Activated CD4-positive, alpha-beta T cell treated with anti-CD3 and anti-CD28 coated beads, Interleukin-2, Interleukin-4, amounts not matched to agents 100 ng/mL and 50 ng/mL, durations not matched to agents 16 hours and 8 hours (primary cell): ENCODE data around the gene ARHGAP24.

Source experiments
- DNase-seq: peaks from one replicate; pipeline ENCODE4 v3.0.0-alpha.2; 2020; ENCODE audit warnings: low spot score

ARHGAP24 gene

DNA sequence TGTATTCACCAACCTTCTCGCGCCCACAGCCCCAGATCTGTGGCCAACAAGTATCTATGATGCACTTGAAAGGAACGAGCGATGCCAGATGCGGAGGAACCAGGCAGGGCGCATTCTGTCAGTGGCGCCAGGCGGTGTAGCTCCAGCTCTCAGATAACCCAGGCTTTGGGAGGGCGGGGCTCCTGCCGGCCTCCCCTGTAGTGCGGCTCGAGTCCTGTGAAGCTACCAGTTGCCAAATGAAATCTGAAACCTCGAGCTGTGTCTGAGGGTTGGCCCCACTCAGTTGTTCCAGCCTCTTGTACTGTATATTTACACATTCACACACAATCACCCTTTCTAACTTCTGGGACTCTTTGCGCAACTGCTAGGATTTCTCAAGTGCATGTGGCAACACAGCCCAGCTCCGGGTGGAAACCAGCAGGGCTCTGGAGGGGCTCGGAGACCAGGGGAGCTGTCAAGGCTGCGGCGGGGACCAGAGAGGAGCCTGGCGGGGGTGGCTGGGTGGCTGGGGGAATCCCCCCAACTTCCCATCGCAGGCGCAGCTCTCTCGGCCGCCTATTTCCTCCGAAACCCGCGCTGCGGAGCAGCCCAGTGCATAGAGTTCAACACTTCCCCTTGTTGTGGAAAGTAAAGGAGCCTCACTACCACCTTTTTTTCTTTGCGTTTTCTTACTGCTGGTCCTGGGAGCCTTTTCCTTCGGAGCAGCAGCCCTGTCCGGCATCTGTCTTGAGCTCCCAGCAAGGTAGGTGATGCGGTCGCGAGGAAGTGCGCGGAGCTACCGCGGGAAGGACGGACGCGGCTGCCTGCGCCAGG is at the start of gene ARHGAP24:
Gene ARHGAP24, plus strand, starts transcription at position 333 of the 813 bp plus-strand sequence.
- DNase-seq: peak; percentile 12

DNA sequence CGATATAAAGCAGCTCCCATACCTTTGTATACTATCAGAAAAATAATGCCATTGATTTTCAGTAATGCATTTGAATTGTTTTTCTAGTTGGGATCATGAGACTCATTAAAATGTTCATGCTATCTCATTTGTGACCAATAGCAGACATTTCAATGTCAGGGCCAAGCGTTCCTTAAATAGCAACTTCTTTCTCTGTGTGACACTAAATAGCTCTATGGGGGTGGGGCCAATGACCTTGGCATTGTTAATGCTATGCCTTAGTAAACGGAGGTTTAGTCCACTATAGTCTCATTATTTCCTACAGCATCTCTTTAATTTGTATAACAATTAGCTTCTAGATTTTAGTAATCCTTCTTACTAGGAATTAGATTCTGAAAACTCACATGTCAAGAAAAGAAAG is 48.6 kb upstream of the ARHGAP24 start:
- DNase-seq: no peak

DNA sequence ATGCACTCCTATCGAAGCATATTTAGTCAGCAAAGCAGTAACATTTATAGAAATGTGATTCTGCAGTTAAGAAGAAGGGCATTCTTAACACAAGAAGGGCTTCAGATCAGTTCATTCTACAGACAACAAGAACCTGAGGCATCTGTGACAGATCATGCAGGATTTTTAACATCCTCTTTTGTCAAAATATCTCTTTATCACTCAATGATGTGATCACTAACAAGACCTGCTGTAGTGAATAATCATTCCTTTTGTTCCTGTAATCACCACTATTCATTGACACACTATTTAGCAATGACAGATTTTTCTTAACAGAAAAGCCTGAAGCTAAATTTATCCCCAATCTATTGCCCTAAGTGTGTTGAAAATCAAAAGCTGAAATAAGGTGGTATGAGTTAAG is 47.8 kb upstream of the ARHGAP24 start:
- no peak for DNase-seq

DNA sequence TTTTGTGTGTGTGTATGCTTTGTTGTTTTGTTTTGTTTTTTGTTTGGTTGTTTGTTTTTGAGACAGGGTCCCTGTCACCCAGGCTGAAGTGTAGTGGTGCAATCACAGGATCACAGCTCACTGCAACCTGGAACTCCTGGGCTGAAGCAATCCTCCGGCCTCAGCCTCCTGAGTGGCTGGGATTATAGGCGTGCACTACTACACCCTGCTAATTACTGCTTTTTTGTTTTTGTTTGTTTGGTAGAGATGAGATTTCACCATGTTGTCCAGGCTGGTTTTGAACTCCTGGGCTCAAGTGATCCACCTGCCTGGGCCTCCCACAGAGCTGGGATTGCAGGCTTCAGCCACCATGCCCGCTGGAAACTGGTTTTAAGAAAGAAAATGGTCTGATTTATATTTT is 44.7 kb upstream of the ARHGAP24 start:
- DNase-seq: no peak

DNA sequence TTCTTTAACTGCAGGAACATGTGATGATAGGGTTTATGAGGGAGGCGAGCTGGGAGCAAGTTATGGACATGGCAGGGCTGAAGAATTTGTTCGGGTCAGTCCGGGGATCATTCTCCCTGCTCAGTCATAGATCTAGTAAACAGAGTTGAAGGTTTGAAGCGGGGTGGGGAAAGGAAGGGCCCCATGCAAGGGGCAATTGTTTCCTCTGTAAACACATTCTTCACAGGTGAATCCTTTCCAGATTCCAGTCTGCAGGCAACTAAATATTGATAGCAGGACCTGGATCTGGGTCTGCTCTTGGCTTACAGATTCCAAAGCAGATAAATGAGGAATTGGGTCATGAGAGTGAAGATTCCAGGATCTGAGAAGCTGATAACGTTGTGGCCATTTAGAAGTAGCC is 44.3 kb upstream of the ARHGAP24 start:
- no peak for DNase-seq

DNA sequence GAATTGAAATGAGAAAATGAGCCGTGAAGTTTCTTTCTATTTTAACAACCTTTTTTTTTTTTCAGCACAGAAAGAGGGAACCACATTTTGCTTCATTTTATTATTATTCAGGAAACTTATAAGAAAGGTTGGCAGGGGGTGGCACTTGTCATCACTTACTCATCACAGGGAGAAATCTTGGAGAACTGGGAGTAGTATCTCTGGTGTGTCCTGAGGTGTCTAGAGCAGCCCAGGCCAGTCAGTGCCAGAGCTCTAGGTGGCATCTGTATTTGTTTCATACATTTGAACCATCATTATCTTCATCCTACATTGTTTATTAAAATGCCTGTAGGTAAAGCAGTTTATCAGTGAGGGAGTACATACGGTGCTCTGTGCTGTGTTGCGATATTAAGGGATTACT is 43.8 kb upstream of the ARHGAP24 start:
- DNase-seq: no peak

DNA sequence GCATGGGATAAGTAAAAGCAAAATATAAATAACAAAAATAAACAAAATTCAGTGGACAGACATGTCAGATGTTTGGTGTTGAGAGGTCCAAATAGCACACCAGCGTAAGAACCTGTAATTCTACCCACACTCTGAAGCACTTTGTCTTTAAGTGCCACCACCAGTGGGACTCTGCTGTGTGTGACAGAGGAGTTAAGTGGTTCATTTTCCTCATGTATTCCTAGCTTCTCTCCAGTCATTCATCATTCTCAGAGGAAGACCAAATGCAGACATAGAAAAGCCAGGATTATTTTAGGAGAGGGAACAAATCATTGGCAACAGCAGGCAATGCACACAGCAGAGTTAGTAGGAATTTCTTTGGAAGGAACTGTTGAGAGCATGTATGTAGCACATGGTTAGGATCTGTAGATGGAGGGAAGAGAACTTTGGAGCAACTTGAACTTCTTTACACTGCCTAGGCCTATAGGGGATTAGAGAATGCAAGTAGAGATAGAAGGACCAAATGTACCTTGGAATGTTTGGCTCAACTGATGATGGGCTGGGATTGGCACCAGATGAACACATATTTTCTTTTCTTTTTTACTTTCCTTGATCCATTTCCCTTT is 43.0 kb upstream of the ARHGAP24 start:
- no peak for DNase-seq

DNA sequence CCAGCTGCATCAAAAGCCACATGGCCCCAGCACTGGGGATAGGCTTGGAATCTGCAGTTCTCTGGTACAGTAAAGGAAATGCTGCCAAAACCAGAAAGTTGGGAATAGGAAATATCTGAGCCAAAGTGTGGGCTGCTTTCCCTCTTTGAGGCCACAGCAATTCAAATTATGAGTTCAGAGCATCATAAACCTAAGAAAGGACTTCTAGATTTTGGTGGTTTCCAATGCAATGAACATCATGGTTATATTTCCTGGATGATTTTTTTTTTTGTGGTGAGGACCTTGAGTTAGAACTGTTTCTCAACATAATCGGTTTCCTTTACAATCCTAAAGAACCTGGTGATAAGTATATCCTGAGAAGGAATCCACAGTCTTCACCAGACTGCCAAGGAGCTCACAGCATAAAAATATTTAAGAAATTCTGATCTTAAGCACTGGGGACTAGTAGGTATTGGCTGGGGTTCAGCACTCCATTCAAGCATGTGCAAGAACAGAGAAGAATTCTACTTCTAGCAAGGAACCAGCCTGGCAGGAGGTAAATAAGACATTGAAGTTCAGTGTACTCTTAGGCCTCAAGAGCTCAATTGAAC is 29.8 kb upstream of the ARHGAP24 start:
- no peak for DNase-seq

DNA sequence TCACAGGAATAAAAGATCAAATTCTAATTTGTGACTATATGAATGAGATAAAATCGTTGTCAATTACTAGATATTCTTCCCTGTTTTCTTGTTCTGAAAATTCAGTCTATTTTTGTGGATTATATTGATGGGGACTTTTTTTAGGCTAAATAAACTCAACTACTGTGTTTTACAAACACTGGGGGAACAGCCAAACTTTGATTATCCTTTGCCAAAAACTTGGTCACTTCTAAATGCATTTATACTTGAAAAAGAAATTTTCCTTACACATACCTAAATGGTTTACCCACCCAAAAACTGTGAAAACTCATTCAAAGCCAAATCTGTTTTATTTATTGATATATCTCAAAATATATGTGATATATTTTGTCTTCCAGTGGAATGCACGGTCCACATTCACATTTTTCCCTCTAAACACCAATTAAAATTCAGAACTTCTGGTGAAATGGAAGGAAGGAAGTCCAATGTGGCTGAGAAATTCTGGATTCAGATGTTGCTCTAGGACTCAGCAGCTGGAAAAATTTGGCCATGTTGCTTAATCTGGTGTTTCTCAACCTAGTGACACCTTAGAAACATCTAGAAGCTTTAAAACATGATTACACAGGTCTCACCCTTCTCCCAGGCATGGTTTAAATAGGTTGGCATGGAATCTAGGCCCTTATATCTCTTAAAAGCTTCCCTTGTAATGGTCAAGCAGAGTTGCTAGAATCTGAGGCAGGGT is 28.6 kb upstream of the ARHGAP24 start:
- DNase-seq: no peak

DNA sequence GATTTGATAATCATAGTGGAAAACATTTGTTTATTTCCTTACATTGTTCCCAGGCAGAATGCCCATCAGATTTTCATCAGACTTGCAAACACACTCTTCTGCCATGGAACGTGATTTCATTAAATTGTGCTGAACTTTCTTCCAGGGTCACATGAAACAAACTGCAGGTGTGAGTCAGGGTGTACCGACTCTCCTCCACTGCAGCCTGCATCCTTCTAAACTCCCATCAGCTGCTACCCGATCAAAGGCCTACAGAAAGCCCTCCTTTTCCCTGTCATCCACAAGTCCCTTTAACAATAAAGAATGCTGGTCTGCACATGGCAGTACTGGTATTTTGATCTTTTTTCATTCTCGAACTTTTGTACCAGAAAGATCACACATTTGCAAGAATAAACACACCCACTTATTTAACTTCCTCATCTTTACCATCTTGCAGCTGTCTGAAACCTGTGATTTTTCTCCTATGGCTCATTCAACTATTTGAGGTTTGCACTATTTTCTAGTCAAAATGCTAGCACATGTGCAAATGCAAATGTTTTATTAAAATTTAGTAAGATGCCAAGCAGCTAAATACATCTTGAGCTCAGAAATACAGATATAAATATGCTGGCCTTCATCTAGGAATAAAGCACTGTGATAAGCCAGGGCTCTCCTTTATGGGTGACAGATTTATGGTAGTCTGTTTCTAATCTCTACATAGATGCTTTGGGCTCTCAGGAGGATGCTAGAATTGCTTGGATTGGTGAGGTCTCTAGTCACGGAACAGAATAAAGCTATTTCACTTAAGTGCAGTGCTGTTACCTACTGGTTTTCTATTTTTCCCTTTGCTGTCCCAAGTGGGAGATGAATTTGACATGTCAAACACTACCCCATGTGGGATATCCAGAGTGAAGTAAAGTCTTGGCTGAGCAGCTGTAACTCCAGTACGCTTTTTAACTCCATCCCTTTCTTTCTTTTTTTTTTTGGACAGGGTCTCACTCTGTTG is 25.8 kb upstream of the ARHGAP24 start:
- no peak for DNase-seq

DNA sequence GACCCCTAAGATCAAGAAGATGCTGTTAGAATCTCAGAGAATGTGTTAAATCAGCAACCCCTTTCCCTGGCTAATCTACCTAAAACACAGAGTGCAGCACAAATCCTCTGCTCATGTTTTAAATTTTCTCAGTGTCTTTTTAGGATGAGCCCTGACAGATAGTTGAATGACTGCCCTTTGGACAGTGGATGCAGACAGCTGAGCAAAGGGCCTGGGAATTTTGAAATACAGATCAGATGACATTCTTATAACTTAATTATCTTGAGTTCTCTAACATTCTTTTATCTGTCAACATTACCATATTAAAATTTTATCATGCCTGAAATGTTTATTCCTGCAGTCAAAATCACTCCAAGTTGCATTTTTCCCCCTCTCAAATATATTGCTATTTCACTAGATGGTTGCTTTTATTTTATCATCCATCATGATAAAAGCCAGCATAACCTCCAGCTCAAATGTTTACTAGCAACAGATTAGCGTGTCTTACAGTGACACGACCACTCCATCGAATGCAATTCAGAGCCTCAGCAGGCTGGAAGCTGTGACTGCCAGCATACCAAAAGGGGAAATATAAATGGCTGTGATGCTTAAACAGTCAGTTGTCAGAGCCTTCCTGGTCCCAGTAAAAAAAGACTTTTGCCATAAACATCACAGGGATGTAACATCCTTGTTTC is 22.8 kb upstream of the ARHGAP24 start:
- DNase-seq: no peak

DNA sequence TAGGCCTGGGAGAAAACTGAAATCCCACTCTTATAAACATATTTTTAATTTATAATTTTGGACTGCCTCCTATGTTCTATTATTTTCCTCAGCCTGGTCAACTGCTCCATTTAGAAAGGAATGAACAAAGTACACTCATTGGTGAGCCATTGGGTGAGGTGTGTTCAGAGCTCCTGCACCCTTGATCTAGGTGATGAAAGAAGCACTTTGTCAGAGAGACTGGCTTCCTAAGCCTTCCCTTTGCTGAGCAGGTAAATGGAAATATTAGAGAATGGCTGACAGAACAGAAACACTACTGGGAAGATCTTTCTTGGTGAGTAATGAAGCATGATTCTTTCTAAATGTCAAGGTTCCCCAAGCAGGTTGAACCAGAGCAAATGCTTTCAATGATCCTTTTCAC is 19.0 kb upstream of the ARHGAP24 start:
- DNase-seq: no peak

DNA sequence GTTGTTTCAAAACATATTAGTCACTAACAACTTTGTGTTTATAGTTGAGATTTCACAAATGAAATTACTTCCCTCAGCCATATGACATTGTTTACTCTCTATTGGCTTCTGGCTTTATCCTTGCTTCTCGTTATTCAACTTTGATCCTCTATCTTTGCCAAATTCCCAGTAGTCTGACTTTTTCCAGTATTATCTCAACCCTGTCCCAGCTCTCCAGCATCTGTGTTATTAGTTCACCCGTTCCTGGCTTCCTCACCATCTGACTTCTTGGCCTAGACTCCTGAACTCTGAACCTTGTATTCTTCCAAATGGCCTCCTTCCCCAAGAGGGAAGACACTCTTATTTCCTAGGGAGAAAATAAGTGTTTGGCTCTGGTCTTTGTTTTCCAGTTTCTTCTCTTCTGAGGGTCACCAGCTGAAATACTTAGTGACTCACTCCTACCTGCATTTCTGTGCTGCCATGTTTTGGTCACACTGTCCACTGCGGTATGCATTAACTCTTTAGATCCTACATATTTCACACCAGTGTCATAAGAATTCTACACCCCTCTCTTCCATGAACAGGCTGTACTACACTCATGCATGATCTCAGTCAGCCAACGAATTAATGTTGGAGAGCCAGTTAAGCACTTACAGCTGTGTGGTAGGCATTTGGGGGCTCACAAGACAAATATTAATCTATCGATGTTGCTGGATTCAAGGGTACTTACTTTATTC is 17.0 kb upstream of the ARHGAP24 start:
- DNase-seq: no peak

DNA sequence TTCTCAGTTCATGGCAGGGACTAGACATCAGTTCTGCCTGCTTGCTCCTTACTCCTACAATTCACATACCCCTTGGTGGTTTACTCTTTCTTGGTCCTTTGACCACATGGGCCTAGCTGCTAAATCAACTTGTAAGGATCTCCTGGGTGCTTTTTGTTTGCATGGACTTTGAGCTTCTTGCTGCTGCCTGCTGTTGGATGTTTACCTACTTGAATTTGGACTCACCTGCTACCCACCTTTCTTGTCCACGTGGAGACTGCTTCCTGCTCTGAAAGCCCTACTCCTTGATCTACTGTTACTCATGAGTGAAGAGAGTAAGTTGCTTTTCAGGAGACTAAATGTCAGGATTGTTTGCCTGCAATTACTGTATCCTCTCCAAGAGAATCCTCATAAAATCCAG is 15.2 kb upstream of the ARHGAP24 start:
- no peak for DNase-seq

DNA sequence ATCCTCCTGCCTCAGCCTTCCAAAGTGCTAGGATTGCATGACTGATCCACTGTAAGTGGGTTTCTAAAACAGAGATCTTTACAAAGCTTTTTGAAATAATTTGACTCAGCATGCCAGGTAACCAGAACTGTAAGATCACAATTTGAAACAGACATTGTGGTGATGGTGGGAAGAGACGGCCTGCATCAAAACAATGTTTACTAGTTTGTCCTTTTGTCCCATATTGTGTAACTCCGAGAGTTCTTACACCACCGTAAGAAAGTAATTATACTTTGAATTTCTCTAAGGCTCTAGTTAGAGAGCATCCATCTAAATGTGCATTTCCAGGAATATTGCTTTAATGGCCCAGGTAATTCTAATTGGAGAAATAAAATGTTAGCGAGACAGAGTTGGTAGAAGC is 594 bp upstream of the ARHGAP24 start:
- no peak for DNase-seq

DNA sequence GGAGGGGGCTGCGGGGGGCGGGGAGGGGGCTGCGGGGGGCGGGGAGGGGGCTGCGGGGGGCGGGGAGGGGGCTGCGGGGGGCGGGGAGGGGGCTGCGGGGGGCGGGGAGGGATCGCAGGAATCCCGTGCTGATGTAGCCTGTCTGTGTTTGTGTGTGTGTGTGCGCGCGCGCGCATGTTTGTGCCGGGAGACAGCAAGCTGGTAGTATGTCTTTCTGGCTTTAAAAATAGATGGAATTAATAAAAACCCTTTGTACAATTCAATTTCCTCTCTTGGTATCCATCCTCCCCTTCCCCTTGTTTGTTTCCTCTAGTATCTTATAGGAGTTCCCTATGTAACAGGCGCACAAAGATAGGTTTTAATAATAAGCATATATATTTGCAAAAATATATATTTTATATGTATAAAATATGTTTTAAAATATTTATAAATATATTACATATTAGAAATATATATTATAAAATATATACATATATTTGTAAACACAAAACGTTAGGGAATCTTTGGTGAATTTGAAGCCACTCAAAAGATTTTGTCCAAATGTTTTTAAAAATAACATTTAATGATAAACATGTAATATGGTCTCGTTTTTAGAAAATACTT is 782 bp downstream of the ARHGAP24 start:
- DNase-seq: no peak

DNA sequence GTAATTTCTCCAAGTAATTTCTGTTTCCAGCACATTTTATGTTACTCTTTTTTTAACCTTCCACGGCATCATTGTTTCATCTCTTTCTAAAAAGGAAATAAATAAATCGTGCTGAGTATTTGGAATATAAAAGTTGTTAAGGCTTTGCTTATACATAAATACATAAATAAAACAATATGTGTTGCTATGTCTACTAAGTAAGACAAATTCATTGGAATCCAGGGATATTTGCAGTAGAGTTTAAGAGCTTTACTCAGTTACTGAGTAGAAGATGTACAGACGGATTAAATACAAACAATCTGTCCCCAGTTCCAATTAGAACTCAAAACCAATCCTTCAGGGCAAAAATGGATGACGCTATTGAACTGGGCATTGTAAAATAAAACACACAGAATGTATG is 1.4 kb downstream of the ARHGAP24 start:
- DNase-seq: no peak

DNA sequence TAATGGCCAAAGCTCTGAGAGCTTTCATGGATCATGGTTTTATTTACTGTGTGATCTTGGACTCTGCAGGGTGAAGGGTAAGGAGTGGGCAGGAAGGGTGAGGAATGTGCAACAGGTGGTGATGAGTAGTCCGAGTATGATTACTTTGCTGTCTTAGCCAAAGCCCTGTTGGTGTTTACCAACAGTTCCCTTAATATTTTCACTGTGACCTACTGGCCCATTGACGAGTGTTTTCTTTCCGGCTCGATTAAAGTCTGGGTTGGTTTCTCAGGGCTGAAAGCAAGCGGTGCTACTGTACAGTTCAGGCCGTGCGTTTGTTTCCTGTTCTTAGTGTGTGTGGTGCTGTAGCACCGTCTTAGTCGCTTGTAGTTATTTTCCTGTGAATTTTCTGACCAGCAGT is 2.6 kb downstream of the ARHGAP24 start:
- no peak for DNase-seq

DNA sequence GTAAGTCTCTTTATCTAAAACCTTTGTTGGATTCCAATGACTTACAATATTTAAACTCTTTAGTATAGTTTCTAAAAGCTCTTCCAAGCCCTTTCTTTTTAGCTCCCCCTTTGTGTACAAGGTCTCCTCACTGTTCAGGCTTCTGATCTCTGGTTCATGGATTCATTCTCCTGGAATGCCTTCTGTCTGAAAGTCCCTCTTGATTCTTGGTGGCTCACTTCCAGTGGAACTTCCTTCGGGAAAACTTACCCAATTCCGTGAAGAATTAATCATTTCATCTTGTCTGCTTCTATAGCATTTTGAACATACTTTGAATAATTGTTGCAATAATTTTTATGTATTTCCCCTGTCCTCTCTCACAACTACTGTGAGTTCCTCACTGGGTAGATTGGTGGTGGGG is 3.6 kb downstream of the ARHGAP24 start:
- no peak for DNase-seq
